A549 (cell line): Measurements from ENCODE around the gene NEURL3.

ENCODE experiments used
- BHLHE40 ChIP-seq: IDR thresholded peaks from 2 replicates; pipeline ENCODE4 v1.6.1; 2012; ENCODE audit warnings: low read depth, low read length, inconsistent platforms
- CTCF ChIP-seq: fragments of >200 bp; sonication (Bioruptor Twin); formaldehyde crosslinking; IDR thresholded peaks from 3 replicates; pipeline ENCODE4 v1.5.1; 2016
- EP300 ChIP-seq, 2 experiments: fragments of >200 bp; sonication (Bioruptor Twin); formaldehyde crosslinking; IDR thresholded peaks; 2 replicates in 1 of 2; 3 replicates in 1 of 2; pipeline ENCODE4 v1.6.1; 2016 to 2017
- FOSL2 ChIP-seq, 2 experiments: fragments of 450-650 bp in 1 of 2; fragments of >200 bp in 1 of 2; sonication (Bioruptor Twin) in 1 of 2; formaldehyde crosslinking; IDR thresholded peaks; 2 replicates each; pipeline versions ENCODE4 v1.5.0 to v1.6.1; 2016 to 2020; ENCODE audit warnings: mild to moderate bottlenecking in 1 of 2, moderate library complexity in 1 of 2
- HDAC2 ChIP-seq: fragments of 200-600 bp; sonication (generic); IDR thresholded peaks from 2 replicates; pipeline ENCODE4 v1.6.1; 2016
- KDM1A ChIP-seq: fragments of 200-600 bp; sonication (generic); IDR thresholded peaks from 2 replicates; pipeline ENCODE4 v1.6.1; 2016; ENCODE audit warnings: low read depth, mild to moderate bottlenecking
- MAX ChIP-seq: IDR thresholded peaks from 2 replicates; pipeline ENCODE4 v1.6.1; 2012
- NFE2L2 ChIP-seq: fragments of 150-350 bp; conservative IDR thresholded peaks from 2 replicates; pipeline ENCODE4 v1.6.1; 2014; ENCODE audit warnings: low read length
- PHF8 ChIP-seq: fragments of 200-600 bp; sonication (generic); IDR thresholded peaks from 2 replicates; pipeline ENCODE4 v1.6.1; 2016; ENCODE audit warnings: low read depth, mild to moderate bottlenecking, antibody characterized with exemption, moderate library complexity, borderline replicate concordance
- POLR2A ChIP-seq: IDR thresholded peaks from 2 replicates; pipeline ENCODE4 v1.6.1; 2012; ENCODE audit warnings: mild to moderate bottlenecking, low read length
- POLR2AphosphoS2 ChIP-seq: conservative IDR thresholded peaks from 2 replicates; pipeline ENCODE4 v1.6.1; 2012; ENCODE audit warnings: low read length, improper control_type of control experiment, inconsistent platforms
- REST ChIP-seq: fragments of 200-600 bp; sonication (generic); IDR thresholded peaks from 2 replicates; pipeline ENCODE4 v1.6.1; 2016; ENCODE audit warnings: antibody characterized with exemption, mild to moderate bottlenecking, moderate library complexity
- TF ChIP-seq, protein P1 (sequence below): fragments of 450-650 bp; IDR thresholded peaks from 2 replicates; pipeline ENCODE4 v1.6.1; 2014; ENCODE audit warnings: antibody characterized with exemption

- TF ChIP-seq MAX (peak; percentile 92), POLR2A (no peak), HDAC2 (no peak), CTCF (peak; percentile 89), EP300 (IDR thresholded peaks at IDR 0.05) (no peak), NFE2L2 (no peak), KDM1A (no peak), REST (no peak), BHLHE40 (no peak), POLR2AphosphoS2 (no peak), PHF8 (no peak), FOSL2 (IDR thresholded peaks at IDR 0.05) (no peak), FOSL2 (CRISPR knock-in tag; IDR thresholded peaks at IDR 0.05) (peak; percentile 78)
- TF ChIP-seq, protein P1, sequence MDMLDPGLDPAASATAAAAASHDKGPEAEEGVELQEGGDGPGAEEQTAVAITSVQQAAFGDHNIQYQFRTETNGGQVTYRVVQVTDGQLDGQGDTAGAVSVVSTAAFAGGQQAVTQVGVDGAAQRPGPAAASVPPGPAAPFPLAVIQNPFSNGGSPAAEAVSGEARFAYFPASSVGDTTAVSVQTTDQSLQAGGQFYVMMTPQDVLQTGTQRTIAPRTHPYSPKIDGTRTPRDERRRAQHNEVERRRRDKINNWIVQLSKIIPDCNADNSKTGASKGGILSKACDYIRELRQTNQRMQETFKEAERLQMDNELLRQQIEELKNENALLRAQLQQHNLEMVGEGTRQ: no peak
Observed at GRCh38 chr2:96509114-96509846, 4.1 kb upstream of the NEURL3 start.
